CMK (cell line): ENCODE data around the gene SMG6.
"Not testable (repeated sequence)": the region's sequence is repeated elsewhere in the genome, so short reads cannot be mapped to it uniquely, and the experiment has no call there.

Experiments used
- DNase-seq: peaks from one replicate; pipeline ENCODE4 v3.0.0-alpha.2; 2010; ENCODE audit warnings: low read depth

The SMG6 gene

GRCh38 chr17:2144701-2145100 is 158.9 kb downstream of the SMG6 start:
- DNase-seq = no peak

GRCh38 chr17:2143332-2143731 is 160.3 kb downstream of the SMG6 start:
- DNase-seq = no peak

- DNase-seq = not testable (repeated sequence)
Observed at GRCh38 chr17:2142682-2143081, 160.9 kb downstream of the SMG6 start.

- no peak for DNase-seq
Observed at GRCh38 chr17:2140683-2141082, 162.9 kb downstream of the SMG6 start.

GRCh38 chr17:2138761-2139160 is 164.8 kb downstream of the SMG6 start:
- no peak for DNase-seq

- DNase-seq = no peak
Observed at GRCh38 chr17:2138318-2138717, 165.3 kb downstream of the SMG6 start.

GRCh38 chr17:2137342-2138098 is 166.1 kb downstream of the SMG6 start:
- no peak for DNase-seq

- no peak for DNase-seq
Observed at GRCh38 chr17:2136241-2136640, 167.3 kb downstream of the SMG6 start.

GRCh38 chr17:2128011-2128410 is 175.6 kb downstream of the SMG6 start:
- no peak for DNase-seq

GRCh38 chr17:2125013-2125535 is 178.5 kb downstream of the SMG6 start:
- no peak for DNase-seq

- no peak for DNase-seq
Observed at GRCh38 chr17:2124391-2124790, 179.2 kb downstream of the SMG6 start.

GRCh38 chr17:2123375-2124251 is 180.0 kb downstream of the SMG6 start:
- no peak for DNase-seq

GRCh38 chr17:2122641-2123302 is 180.8 kb downstream of the SMG6 start:
- DNase-seq = no peak

- no peak for DNase-seq
Observed at GRCh38 chr17:2120586-2121335, 182.8 kb downstream of the SMG6 start.

GRCh38 chr17:2113279-2113622 is 190.3 kb downstream of the SMG6 start:
- DNase-seq = no peak

- no peak for DNase-seq
Observed at GRCh38 chr17:2111691-2112090, 191.9 kb downstream of the SMG6 start.

GRCh38 chr17:2110436-2110835 is 193.1 kb downstream of the SMG6 start:
- no peak for DNase-seq

GRCh38 chr17:2108170-2108569 is 195.4 kb downstream of the SMG6 start:
- DNase-seq = no peak

- DNase-seq = no peak
Observed at GRCh38 chr17:2107506-2107905, 196.1 kb downstream of the SMG6 start.

- DNase-seq = no peak
Observed at GRCh38 chr17:2107050-2107449, 196.5 kb downstream of the SMG6 start.

GRCh38 chr17:2106308-2106955 is 197.2 kb downstream of the SMG6 start:
- DNase-seq = no peak
